Duodenal mucosa (tissue), 2 donors: ENCODE results near the gene DGKZ.
"Not testable (repeated sequence)": the region's sequence is repeated elsewhere in the genome, so short reads cannot be mapped to it uniquely, and the experiment has no call there.

ENCODE experiments used
- H3K27ac ChIP-seq: one replicate; pipeline ENCODE4 v1.7.0; 2013; ENCODE audit warnings: low read depth, low read length
- H3K27me3 ChIP-seq, 2 donors: one replicate each; pipeline ENCODE4 v1.7.0; 2013; ENCODE audit warnings: low read length in 2 of 2, control low read depth in 1 of 2; ENCODE audit not compliant: insufficient read depth in 2 of 2, control insufficient read depth in 1 of 2
- H3K36me3 ChIP-seq, 2 donors: one replicate each; pipeline ENCODE4 v1.7.0; 2013; ENCODE audit warnings: low read length in 2 of 2, control low read depth in 1 of 2; ENCODE audit not compliant: insufficient read depth in 2 of 2, control insufficient read depth in 1 of 2
- H3K4me1 ChIP-seq, 2 donors: one replicate each; pipeline ENCODE4 v1.7.0; 2013; ENCODE audit warnings: low read length in 2 of 2, control low read depth in 1 of 2; ENCODE audit not compliant: insufficient read depth in 2 of 2, control insufficient read depth in 1 of 2
- H3K4me3 ChIP-seq, 2 donors: one replicate each; pipeline ENCODE4 v1.7.0; 2013; ENCODE audit warnings: low read length in 2 of 2, low read depth in 1 of 2
- H3K9ac ChIP-seq, 2 donors: one replicate each; pipeline ENCODE4 v1.7.0; 2013; ENCODE audit warnings: low read length in 2 of 2, low read depth in 1 of 2
- H3K9me3 ChIP-seq, 2 donors: one replicate each; pipeline ENCODE4 v1.7.0; 2013; ENCODE audit warnings: low read length in 2 of 2, control low read depth in 1 of 2; ENCODE audit not compliant: control insufficient read depth in 1 of 2

DGKZ gene

DNA sequence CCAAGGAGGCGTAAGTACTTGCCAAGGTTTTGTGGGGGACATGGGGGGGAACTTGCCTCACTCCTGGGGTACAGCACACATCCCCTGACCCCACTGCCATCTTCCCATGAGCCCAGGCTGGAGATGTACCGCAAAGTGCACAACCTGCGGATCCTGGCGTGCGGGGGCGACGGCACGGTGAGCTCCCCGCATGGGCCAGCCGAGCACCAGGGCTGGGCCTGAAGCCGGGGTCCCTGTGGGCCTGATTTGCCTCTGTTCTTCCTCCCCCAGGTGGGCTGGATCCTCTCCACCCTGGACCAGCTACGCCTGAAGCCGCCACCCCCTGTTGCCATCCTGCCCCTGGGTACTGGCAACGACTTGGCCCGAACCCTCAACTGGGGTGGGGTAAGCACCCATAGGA lies 25.2 kb downstream of the DGKZ start:
- H3K36me3 ChIP-seq: peaks cover 29 to 78% of the 10 kb centered on the region in 2 donors
- H3K4me3 ChIP-seq, H3K9me3 ChIP-seq: not testable (repeated sequence)

DNA sequence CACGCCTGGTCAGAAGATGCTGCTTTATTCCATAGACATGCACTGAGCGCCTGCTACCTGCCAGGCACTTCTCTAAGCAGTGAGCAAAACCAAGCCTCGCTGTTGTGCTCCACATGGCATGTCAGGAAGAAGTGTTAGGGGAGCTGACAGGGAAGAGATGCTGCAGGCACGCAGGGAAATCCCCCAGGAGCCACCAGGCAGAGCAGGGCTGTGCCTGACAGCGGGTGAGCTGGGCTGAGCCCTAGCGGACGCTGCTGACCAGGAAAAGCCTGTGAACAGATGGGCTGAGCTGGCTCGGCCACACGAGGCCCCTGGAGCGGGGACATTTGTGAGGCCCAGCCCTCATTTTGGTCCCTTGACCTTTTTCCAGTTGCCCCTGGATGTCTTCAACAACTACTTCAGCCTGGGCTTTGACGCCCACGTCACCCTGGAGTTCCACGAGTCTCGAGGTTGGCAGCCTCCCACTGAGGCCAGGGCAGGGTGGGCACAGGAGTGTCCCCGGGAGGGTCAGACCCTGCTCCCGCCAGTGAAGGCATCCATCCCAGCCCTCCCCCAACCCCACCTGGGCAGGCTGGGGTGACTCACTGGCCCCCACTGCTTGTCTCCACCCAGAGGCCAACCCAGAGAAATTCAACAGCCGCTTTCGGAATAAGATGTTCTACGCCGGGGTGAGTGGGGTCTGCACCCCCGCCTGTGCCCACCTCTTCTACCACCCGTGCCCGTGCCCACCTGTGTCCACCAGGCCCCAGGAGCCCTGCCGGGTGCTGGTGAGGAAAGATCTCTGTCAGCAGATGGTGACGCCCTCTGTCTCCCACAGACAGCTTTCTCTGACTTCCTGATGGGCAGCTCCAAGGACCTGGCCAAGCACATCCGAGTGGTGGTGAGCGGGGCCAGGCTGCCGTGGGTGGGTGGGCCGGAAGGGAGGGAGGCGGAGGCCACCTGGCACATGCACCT lies 26.8 kb downstream of the DGKZ start:
- Histone ChIP-seq H3K9ac (no peak overlapping the region), H3K36me3 (peaks cover 24 to 76% of the 10 kb centered on the region in 2 donors), H3K9me3 (no peaks in the 10 kb centered on the region), H3K4me1 (peaks cover 0 to under 1% of the 10 kb centered on the region in 2 donors), H3K27me3 (no peaks in the 10 kb centered on the region), H3K4me3 (no peak overlapping the region), H3K27ac (no peak overlapping the region)

More for the DNA sequence above, 25.2 kb downstream of the DGKZ start:
- not testable (repeated sequence) for H3K4me1 ChIP-seq, H3K27me3 ChIP-seq, H3K9ac ChIP-seq, H3K27ac ChIP-seq

DNA sequence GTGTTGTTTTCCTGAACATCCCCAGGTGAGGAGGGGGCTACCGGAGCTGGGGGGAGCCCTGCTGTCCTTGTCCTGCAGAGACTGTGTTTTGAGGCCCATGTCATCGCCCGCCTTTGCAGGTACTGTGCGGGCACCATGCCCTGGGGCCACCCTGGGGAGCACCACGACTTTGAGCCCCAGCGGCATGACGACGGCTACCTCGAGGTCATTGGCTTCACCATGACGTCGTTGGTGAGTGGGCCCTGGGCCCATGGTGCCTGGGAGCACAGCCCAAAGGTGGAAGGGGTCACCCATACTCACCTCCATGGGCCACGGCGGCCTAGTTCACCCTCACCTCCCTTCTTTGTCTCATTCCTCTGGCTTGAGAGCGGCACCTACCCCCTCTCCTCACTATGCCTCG lies 27.6 kb downstream of the DGKZ start:
- Histone ChIP-seq H3K4me1 (peaks cover 0 to 4% of the 10 kb centered on the region in 2 donors), H3K27ac (no peak overlapping the region), H3K27me3 (no peaks in the 10 kb centered on the region), H3K9ac (no peak overlapping the region), H3K4me3 (no peak overlapping the region), H3K36me3 (peaks cover 17 to 70% of the 10 kb centered on the region in 2 donors), H3K9me3 (no peaks in the 10 kb centered on the region)

DNA sequence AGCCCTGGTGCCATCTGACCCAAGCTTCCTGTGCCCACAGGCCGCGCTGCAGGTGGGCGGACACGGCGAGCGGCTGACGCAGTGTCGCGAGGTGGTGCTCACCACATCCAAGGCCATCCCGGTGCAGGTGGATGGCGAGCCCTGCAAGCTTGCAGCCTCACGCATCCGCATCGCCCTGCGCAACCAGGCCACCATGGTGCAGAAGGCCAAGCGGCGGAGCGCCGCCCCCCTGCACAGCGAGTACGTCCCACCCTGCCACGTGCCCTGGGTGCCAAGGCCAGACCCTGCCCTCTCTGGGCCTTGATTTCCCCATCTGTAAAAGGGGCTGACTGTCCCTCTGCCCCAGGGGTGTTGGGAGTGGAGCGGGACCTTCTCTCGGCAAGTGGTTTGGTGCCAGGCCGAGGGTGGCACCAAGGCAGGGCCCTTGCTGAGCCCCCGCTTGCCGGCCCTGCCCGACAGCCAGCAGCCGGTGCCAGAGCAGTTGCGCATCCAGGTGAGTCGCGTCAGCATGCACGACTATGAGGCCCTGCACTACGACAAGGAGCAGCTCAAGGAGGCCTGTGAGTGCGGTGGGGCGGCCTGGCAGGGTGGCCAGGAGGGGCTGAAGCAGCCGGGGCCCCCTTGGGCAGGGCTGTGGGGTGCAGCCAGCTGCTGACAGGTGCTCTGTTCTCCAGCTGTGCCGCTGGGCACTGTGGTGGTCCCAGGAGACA lies 28.3 kb downstream of the DGKZ start:
- Histone ChIP-seq H3K27ac (no peak overlapping the region), H3K36me3 (peaks cover 10 to 64% of the 10 kb centered on the region in 2 donors), H3K4me1 (peaks cover 0 to 4% of the 10 kb centered on the region in 2 donors), H3K9ac (no peak overlapping the region), H3K9me3 (no peaks in the 10 kb centered on the region), H3K27me3 (no peaks in the 10 kb centered on the region), H3K4me3 (no peak overlapping the region)

DNA sequence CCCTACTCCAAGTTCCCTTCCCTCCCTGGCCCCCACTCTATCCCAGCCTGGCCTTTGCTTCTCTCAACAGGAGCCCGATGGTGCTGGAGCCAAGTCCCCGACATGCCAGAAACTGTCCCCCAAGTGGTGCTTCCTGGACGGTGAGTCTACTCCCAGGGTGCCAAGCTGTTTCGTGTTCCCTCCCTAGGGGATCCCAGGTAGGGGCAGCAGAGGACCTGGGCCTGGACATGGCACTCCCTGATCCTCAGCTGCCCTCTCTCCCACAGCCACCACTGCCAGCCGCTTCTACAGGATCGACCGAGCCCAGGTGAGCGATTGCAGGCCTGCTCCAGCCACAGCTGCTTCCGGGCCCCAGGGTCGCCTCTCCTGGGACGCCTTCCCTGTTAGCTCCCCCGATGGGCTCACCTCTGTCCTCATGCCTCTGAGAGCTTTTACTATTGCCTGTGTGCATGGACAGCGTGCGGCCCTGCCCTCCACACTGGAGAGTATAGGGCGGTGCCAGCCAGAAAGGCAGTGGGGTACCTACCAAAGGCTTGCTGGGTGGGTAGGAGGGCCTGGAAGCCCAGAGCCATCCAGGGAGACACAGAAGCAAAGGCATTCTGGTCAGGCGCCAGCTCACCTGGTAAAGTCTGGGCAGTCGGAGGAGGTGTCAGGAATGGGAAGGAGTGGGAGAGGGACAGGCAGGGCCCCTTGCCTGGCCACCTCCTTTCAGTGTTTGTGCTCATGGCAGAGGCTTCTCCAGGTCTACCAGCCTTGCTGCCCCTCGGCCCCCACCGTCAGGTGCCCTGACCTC lies 29.2 kb downstream of the DGKZ start:
- Histone ChIP-seq H3K4me3 (no peak overlapping the region), H3K27me3 (no peaks in the 10 kb centered on the region), H3K9me3 (no peaks in the 10 kb centered on the region), H3K27ac (no peak overlapping the region), H3K9ac (no peak overlapping the region), H3K4me1 (peaks cover 0 to 4% of the 10 kb centered on the region in 2 donors), H3K36me3 (peaks cover 10 to 57% of the 10 kb centered on the region in 2 donors)

DNA sequence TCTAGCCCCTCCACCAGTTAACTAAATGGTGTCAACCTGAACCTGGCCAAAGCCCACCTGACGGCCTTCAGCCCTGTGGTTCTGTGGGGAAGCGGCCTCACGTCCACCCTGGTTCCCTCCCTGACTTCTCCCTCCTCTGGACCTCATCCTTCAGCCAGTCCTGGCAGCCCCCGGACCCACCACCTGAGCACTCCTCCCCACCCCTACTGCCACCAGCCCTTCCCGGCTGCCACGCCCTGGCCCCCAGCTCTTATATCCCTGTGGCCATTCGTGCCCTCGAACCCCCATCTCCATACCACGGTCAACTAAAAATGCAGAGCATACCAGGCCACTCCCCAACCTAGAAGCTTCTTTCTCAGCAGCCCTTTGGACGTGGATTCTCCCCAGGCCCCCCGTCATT lies 30.0 kb downstream of the DGKZ start:
- no peaks in the 10 kb centered on the region for H3K9me3 ChIP-seq
- H3K9ac ChIP-seq: no peak overlapping the region
- H3K4me1 ChIP-seq: peaks cover 2 to 5% of the 10 kb centered on the region in 2 donors
- H3K36me3 ChIP-seq: peaks cover 4 to 48% of the 10 kb centered on the region in 2 donors
- no peaks in the 10 kb centered on the region for H3K27me3 ChIP-seq
- H3K4me3 ChIP-seq: no peak overlapping the region
- no peak overlapping the region for H3K27ac ChIP-seq

DNA sequence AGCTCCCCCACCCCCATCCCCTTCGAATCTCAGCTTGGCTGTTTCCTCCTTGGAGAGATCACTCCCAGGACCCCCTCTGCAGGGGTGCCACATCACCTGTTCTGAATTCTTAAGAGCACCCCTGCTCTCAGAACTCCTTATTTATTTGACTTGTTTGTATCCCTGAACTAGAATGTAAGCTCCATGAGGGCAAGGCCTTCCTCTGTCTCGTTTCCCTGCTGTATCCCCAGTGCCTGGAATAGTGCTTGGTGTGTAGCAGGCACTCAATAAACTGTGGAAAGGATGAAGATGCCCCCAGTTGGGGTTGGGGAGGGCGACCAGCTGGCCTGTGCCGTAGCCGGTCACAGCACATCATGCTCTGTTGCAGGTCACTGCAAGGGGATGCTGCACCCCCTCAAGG lies 30.6 kb downstream of the DGKZ start:
- Histone ChIP-seq H3K4me3 (no peak overlapping the region), H3K9ac (no peak overlapping the region), H3K27ac (no peak overlapping the region), H3K9me3 (no peaks in the 10 kb centered on the region), H3K4me1 (peaks cover 8 to 10% of the 10 kb centered on the region in 2 donors), H3K27me3 (no peaks in the 10 kb centered on the region), H3K36me3 (peaks cover 4 to 45% of the 10 kb centered on the region in 2 donors)

DNA sequence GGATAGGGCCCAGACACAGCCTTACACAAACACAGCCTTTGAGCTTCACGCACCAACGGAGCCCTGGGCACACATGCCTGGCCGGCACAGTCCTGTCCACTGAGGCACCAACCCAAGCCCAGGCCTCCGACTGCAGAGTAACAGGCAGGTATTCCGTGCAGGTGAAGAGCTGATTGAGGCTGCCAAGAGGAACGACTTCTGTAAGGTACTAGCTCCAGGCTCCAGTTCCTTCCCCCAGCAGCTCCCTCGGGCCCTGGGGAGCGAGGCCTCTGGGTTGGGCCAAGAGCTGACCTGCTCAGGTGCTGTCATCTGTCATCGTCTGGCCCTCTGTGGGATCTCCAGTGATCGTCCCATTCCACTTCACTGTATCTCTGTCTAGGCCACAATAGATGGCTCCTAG lies 31.0 kb downstream of the DGKZ start:
- no peak overlapping the region for H3K27ac ChIP-seq
- H3K36me3 ChIP-seq: peaks cover 4 to 45% of the 10 kb centered on the region in 2 donors
- H3K9ac ChIP-seq: no peak overlapping the region
- H3K4me1 ChIP-seq: peaks cover 12 to 15% of the 10 kb centered on the region in 2 donors
- no peak overlapping the region for H3K4me3 ChIP-seq
- H3K9me3 ChIP-seq: no peaks in the 10 kb centered on the region
- no peaks in the 10 kb centered on the region for H3K27me3 ChIP-seq

DNA sequence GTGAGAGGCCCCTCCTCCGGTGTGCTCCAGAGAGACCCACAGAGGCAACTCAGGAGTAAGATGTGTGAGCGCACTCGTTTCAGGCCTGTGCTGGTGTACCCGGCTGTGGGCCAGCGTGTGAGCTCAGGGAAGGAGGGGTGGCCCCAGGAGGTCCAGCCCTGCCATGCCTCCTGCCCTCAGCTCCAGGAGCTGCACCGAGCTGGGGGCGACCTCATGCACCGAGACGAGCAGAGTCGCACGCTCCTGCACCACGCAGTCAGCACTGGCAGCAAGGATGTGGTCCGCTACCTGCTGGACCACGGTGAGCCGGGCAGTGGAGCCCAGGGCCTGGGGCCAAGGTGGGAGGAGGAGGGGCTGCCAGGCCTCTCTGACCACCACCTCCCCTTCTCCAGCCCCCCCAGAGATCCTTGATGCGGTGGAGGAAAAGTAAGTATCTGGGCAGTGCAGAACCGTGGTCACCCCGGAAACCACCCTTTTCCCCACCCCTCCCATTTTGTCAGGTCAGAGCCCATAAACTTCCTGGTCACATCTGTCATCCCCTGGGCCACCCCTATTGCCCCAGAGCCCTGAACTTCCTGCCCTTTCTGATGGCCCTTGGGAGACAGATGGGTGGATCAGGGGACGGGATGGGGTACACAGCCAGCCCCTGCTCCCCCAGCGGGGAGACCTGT lies 31.7 kb downstream of the DGKZ start:
- Histone ChIP-seq H3K27ac (no peak overlapping the region), H3K4me3 (no peak overlapping the region), H3K9ac (no peak overlapping the region), H3K9me3 (no peaks in the 10 kb centered on the region), H3K27me3 (no peaks in the 10 kb centered on the region), H3K4me1 (peaks cover 19 to 20% of the 10 kb centered on the region in 2 donors), H3K36me3 (peaks cover 4 to 40% of the 10 kb centered on the region in 2 donors)
